ENCODE results near the gene RPP25L.

The RPP25L gene

DNA sequence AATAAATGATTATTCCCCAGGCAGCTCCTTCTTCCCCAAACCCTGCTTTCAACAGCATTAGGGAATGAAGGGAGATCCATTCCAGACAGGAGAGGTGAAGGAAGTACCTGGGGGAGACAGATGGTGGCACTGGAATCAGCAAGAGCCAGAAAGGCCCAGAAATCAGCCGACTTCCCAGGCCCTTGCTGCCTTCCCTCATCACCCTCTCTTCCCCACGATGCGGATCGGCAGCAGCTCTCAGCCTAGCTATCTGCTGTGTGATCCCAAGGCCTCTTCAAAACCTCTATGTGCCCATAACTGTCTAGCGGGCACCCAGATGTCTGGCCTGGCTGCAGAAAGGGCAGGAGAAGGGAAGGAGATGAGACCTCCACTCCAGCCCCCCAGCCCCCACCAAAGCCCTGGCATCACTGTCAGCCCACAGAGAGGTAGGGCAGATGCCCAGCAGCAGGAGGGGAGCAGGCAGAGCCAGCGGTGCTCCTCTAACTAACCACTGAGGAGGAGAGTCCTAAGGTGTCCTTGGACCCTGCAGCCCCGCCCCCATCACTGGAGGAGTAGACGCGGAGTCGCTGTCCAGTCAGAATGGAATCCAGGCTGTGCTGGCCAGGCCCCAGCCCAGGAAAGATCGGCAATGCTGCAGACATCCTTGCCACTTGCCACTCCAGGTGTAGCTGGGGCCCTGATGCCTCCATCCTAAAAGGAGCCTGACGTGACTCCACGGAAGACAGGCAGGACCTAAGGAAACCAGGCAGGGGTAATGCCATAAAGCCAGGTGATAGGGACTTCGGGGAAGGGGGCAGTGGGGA, 35.1 kb downstream of the RPP25L start:
- Histone ChIP-seq H4K20me1 (ENCODE audit: insufficient read depth, low read length) (no peaks in the 10 kb centered on the region), H3K36me3 (replicated peaks; ENCODE audit: insufficient read depth, low read length) (no peaks in the 10 kb centered on the region), H3K4me3 (ENCODE audit: low read length) (no peak overlapping the region), H3K27me3 (replicated peaks; ENCODE audit: insufficient read depth, low read length) (peaks cover 82% of the 10 kb centered on the region), H3K79me2 (ENCODE audit: low read length) (no peaks in the 10 kb centered on the region), H3F3A (ENCODE audit: insufficient read depth, low read length) (no peaks in the 10 kb centered on the region), H3K27ac (ENCODE audit: low read length) (no peak overlapping the region), H3K9me3 (replicated peaks; ENCODE audit: insufficient read depth, low read length) (no peaks in the 10 kb centered on the region), H2AFZ (ENCODE audit: low read length) (no peak overlapping the region), H3K4me1 (ENCODE audit: low read length) (no peaks in the 10 kb centered on the region), H3K4me2 (ENCODE audit: low read depth, low read length) (no peak overlapping the region), H3K9ac (ENCODE audit: low read length) (no peak overlapping the region), H3K9me2 (replicated peaks; ENCODE audit: insufficient read depth, low read length) (no peaks in the 10 kb centered on the region)
- DNase-seq = no peak
- no peak for TF ChIP-seq EZH2phosphoT487 (IDR thresholded peaks at IDR 0.05; ENCODE audit: low read length)

GRCh38 chr9:34575862-34576596, 35.9 kb downstream of the RPP25L start:
- H3K27ac ChIP-seq (ENCODE audit: low read length) = no peak overlapping the region

GRCh38 chr9:34575241-34575640, 36.7 kb downstream of the RPP25L start:
- Histone ChIP-seq H3K4me3 (ENCODE audit: low read length) (no peak overlapping the region), H3K79me2 (ENCODE audit: low read length) (no peaks in the 10 kb centered on the region), H3K36me3 (replicated peaks; ENCODE audit: insufficient read depth, low read length) (no peaks in the 10 kb centered on the region), H3K9me3 (replicated peaks; ENCODE audit: insufficient read depth, low read length) (no peaks in the 10 kb centered on the region), H3K4me1 (ENCODE audit: low read length) (no peaks in the 10 kb centered on the region), H3K9me2 (replicated peaks; ENCODE audit: insufficient read depth, low read length) (no peaks in the 10 kb centered on the region), H4K20me1 (ENCODE audit: insufficient read depth, low read length) (no peaks in the 10 kb centered on the region), H3K27ac (ENCODE audit: low read length) (no peak overlapping the region), H3K27me3 (replicated peaks; ENCODE audit: insufficient read depth, low read length) (peaks cover 87% of the 10 kb centered on the region), H2AFZ (ENCODE audit: low read length) (no peak overlapping the region), H3K9ac (ENCODE audit: low read length) (no peak overlapping the region), H3F3A (ENCODE audit: insufficient read depth, low read length) (no peaks in the 10 kb centered on the region), H3K4me2 (ENCODE audit: low read depth, low read length) (no peak overlapping the region)
- TF ChIP-seq EZH2phosphoT487 (IDR thresholded peaks at IDR 0.05; ENCODE audit: low read length) = no peak
- DNase-seq = no peak

More at GRCh38 chr9:34575862-34576596, 35.9 kb downstream of the RPP25L start:
- Histone ChIP-seq H3F3A (ENCODE audit: insufficient read depth, low read length) (no peaks in the 10 kb centered on the region), H3K9me2 (replicated peaks; ENCODE audit: insufficient read depth, low read length) (no peaks in the 10 kb centered on the region), H3K79me2 (ENCODE audit: low read length) (no peaks in the 10 kb centered on the region), H3K9ac (ENCODE audit: low read length) (no peak overlapping the region), H3K4me1 (ENCODE audit: low read length) (no peaks in the 10 kb centered on the region), H3K36me3 (replicated peaks; ENCODE audit: insufficient read depth, low read length) (no peaks in the 10 kb centered on the region), H3K9me3 (replicated peaks; ENCODE audit: insufficient read depth, low read length) (no peaks in the 10 kb centered on the region), H4K20me1 (ENCODE audit: insufficient read depth, low read length) (no peaks in the 10 kb centered on the region), H3K4me2 (ENCODE audit: low read depth, low read length) (no peak overlapping the region), H3K4me3 (ENCODE audit: low read length) (no peak overlapping the region), H2AFZ (ENCODE audit: low read length) (no peak overlapping the region), H3K27me3 (replicated peaks; ENCODE audit: insufficient read depth, low read length) (peaks cover 88% of the 10 kb centered on the region)
- no peak for TF ChIP-seq EZH2 (optimal IDR thresholded peaks at IDR 0.05; ENCODE audit: low read depth, low read length)
- no peak for TF ChIP-seq EZH2phosphoT487 (IDR thresholded peaks at IDR 0.05; ENCODE audit: low read length)
- TF ChIP-seq, protein P1, sequence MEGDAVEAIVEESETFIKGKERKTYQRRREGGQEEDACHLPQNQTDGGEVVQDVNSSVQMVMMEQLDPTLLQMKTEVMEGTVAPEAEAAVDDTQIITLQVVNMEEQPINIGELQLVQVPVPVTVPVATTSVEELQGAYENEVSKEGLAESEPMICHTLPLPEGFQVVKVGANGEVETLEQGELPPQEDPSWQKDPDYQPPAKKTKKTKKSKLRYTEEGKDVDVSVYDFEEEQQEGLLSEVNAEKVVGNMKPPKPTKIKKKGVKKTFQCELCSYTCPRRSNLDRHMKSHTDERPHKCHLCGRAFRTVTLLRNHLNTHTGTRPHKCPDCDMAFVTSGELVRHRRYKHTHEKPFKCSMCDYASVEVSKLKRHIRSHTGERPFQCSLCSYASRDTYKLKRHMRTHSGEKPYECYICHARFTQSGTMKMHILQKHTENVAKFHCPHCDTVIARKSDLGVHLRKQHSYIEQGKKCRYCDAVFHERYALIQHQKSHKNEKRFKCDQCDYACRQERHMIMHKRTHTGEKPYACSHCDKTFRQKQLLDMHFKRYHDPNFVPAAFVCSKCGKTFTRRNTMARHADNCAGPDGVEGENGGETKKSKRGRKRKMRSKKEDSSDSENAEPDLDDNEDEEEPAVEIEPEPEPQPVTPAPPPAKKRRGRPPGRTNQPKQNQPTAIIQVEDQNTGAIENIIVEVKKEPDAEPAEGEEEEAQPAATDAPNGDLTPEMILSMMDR (IDR thresholded peaks at IDR 0.05; ENCODE audit: low read length) = no peak
- DNase-seq = no peak

- Histone ChIP-seq H3K9me3 (replicated peaks; ENCODE audit: insufficient read depth, low read length) (no peaks in the 10 kb centered on the region), H3K4me1 (ENCODE audit: low read length) (no peaks in the 10 kb centered on the region), H3K36me3 (replicated peaks; ENCODE audit: insufficient read depth, low read length) (no peaks in the 10 kb centered on the region), H4K20me1 (ENCODE audit: insufficient read depth, low read length) (no peaks in the 10 kb centered on the region), H3K27ac (ENCODE audit: low read length) (no peak overlapping the region), H3K4me2 (ENCODE audit: low read depth, low read length) (no peak overlapping the region), H3K4me3 (ENCODE audit: low read length) (no peak overlapping the region), H3K79me2 (ENCODE audit: low read length) (no peaks in the 10 kb centered on the region), H3K9me2 (replicated peaks; ENCODE audit: insufficient read depth, low read length) (no peaks in the 10 kb centered on the region), H3F3A (ENCODE audit: insufficient read depth, low read length) (no peaks in the 10 kb centered on the region), H3K9ac (ENCODE audit: low read length) (no peak overlapping the region), H3K27me3 (replicated peaks; ENCODE audit: insufficient read depth, low read length) (peaks cover 87% of the 10 kb centered on the region), H2AFZ (ENCODE audit: low read length) (no peak overlapping the region)
- no peak for DNase-seq
- TF ChIP-seq, protein P1 (IDR thresholded peaks at IDR 0.05; ENCODE audit: low read length) = no peak
- TF ChIP-seq EZH2 (optimal IDR thresholded peaks at IDR 0.05; ENCODE audit: low read depth, low read length) = no peak
- TF ChIP-seq EZH2phosphoT487 (IDR thresholded peaks at IDR 0.05; ENCODE audit: low read length) = no peak
Observed at GRCh38 chr9:34574571-34574970, 37.3 kb downstream of the RPP25L start.

Data from MM.1S (cell line).